KMS-11 (cell line): ENCODE measurements around the gene XIAP.

Source experiments
- H2AFZ ChIP-seq: fragments of 200-600 bp; sonication (generic); 2 replicates; pipeline ENCODE4 v1.6.1; 2016; ENCODE audit warnings: antibody characterized with exemption, mixed run types, low read depth
- H3K27ac ChIP-seq: fragments of 200-600 bp; sonication (generic); 2 replicates; pipeline ENCODE4 v1.6.1; 2016; ENCODE audit warnings: mild to moderate bottlenecking, mixed run types
- H3K27me3 ChIP-seq: fragments of 200-600 bp; sonication (generic); 2 replicates; pipeline ENCODE4 v1.6.1; 2017; ENCODE audit warnings: mild to moderate bottlenecking, low read depth, mixed run types, moderate library complexity; ENCODE audit not compliant: insufficient read depth
- H3K36me3 ChIP-seq: fragments of 200-600 bp; sonication (generic); 2 replicates; pipeline ENCODE4 v1.6.1; 2017; ENCODE audit warnings: mild to moderate bottlenecking, mixed run types; ENCODE audit not compliant: insufficient read depth
- H3K4me1 ChIP-seq: fragments of 200-600 bp; sonication (generic); 2 replicates; pipeline ENCODE4 v1.6.1; 2016; ENCODE audit warnings: mild to moderate bottlenecking, low read depth, mixed run types; ENCODE audit not compliant: poor library complexity, severe bottlenecking
- H3K4me2 ChIP-seq: fragments of 200-600 bp; sonication (generic); 2 replicates; pipeline ENCODE4 v1.7.0; 2016; ENCODE audit warnings: mild to moderate bottlenecking, mixed run types
- H3K4me3 ChIP-seq: fragments of 200-600 bp; sonication (generic); IDR thresholded peaks from 2 replicates; pipeline ENCODE4 v1.6.1; 2017; ENCODE audit warnings: low read depth, low read length, mixed read lengths; ENCODE audit not compliant: insufficient read depth
- H3K79me2 ChIP-seq: fragments of 200-600 bp; sonication (generic); 2 replicates; pipeline ENCODE4 v1.6.1; 2016; ENCODE audit warnings: low read depth, mixed run types; ENCODE audit not compliant: insufficient read depth
- H3K9ac ChIP-seq: fragments of 200-600 bp; sonication (generic); 2 replicates; pipeline ENCODE4 v1.6.1; 2016; ENCODE audit warnings: mild to moderate bottlenecking, mixed run types
- H4K20me1 ChIP-seq: fragments of 200-600 bp; sonication (generic); 2 replicates; pipeline ENCODE4 v1.6.1; 2016; ENCODE audit warnings: mild to moderate bottlenecking, mixed run types; ENCODE audit not compliant: insufficient read depth
- CTCF ChIP-seq: fragments of 200-600 bp; sonication (generic); conservative IDR thresholded peaks from 2 replicates; pipeline ENCODE4 v1.6.1; 2017; ENCODE audit warnings: low read depth, mild to moderate bottlenecking, antibody characterized with exemption, low read length, moderate library complexity, mixed read lengths

The XIAP gene

GRCh38 chrX:123906557-123907316 is 46.9 kb downstream of the XIAP start:
- Histone ChIP-seq H3K36me3 (no peaks in the 10 kb centered on the region), H3K4me3 (no peak overlapping the region), H3K27me3 (no peaks in the 10 kb centered on the region), H3K27ac (no peak overlapping the region), H2AFZ (no peak overlapping the region), H3K9ac (no peak overlapping the region), H4K20me1 (no peaks in the 10 kb centered on the region), H3K79me2 (no peaks in the 10 kb centered on the region), H3K4me2 (no peak overlapping the region), H3K4me1 (peaks cover 11% of the 10 kb centered on the region)
- no peak for TF ChIP-seq CTCF

- H3K79me2 ChIP-seq, result no peaks in the 10 kb centered on the region
- no peak overlapping the region for H3K4me3 ChIP-seq
- H3K4me1 ChIP-seq, result peaks cover 11% of the 10 kb centered on the region
- H3K27me3 ChIP-seq, result no peaks in the 10 kb centered on the region
- H3K9ac ChIP-seq, result no peak overlapping the region
- H3K36me3 ChIP-seq, result no peaks in the 10 kb centered on the region
- TF ChIP-seq CTCF, result no peak
- H3K4me2 ChIP-seq, result no peak overlapping the region
- no peaks in the 10 kb centered on the region for H4K20me1 ChIP-seq
- no peak overlapping the region for H2AFZ ChIP-seq
- no peak overlapping the region for H3K27ac ChIP-seq
Measured at GRCh38 chrX:123909523-123909922, 49.7 kb downstream of the XIAP start.

GRCh38 chrX:123917069-123917468 is 57.2 kb downstream of the XIAP start:
- Histone ChIP-seq H3K79me2 (no peaks in the 10 kb centered on the region), H3K4me3 (no peak overlapping the region), H2AFZ (no peak overlapping the region), H3K9ac (no peak overlapping the region), H3K4me1 (no peaks in the 10 kb centered on the region), H3K27ac (no peak overlapping the region), H4K20me1 (no peaks in the 10 kb centered on the region), H3K4me2 (no peak overlapping the region), H3K27me3 (no peaks in the 10 kb centered on the region), H3K36me3 (no peaks in the 10 kb centered on the region)
- no peak for TF ChIP-seq CTCF

GRCh38 chrX:123918106-123918721 is 58.4 kb downstream of the XIAP start:
- H3K27me3 ChIP-seq, result no peaks in the 10 kb centered on the region
- no peaks in the 10 kb centered on the region for H3K79me2 ChIP-seq
- no peak overlapping the region for H3K4me2 ChIP-seq
- no peak overlapping the region for H2AFZ ChIP-seq
- no peak overlapping the region for H3K4me3 ChIP-seq
- no peaks in the 10 kb centered on the region for H3K36me3 ChIP-seq
- no peak overlapping the region for H3K27ac ChIP-seq
- no peaks in the 10 kb centered on the region for H3K4me1 ChIP-seq
- no peak for TF ChIP-seq CTCF
- H4K20me1 ChIP-seq, result no peaks in the 10 kb centered on the region
- no peak overlapping the region for H3K9ac ChIP-seq
